Measurements from ENCODE around the gene RALGDS.

The RALGDS gene

GRCh38 chr9:133122935-133123611 lies 2.0 kb upstream of the RALGDS start:
- TF ChIP-seq CTCF (IDR thresholded peaks at IDR 0.05; ENCODE audit: insufficient read depth, low read depth, low read length, missing control alignments), result no peak
- no peak for DNase-seq (ENCODE audit: low read depth)
- no peak overlapping the region for H3K4me3 ChIP-seq (ENCODE audit: low read length)

GRCh38 chr9:133122605-133122934 lies 1.5 kb upstream of the RALGDS start:
- no peak overlapping the region for H3K4me3 ChIP-seq (ENCODE audit: low read length)
- TF ChIP-seq CTCF (IDR thresholded peaks at IDR 0.05; ENCODE audit: insufficient read depth, low read depth, low read length, missing control alignments), result no peak
- no peak for DNase-seq (ENCODE audit: low read depth)

GRCh38 chr9:133121915-133122550 lies 993 bp upstream of the RALGDS start:
- DNase-seq (ENCODE audit: low read depth), result no peak
- no peak overlapping the region for H3K4me3 ChIP-seq (ENCODE audit: low read length)
- no peak for TF ChIP-seq CTCF (IDR thresholded peaks at IDR 0.05; ENCODE audit: insufficient read depth, low read depth, low read length, missing control alignments)

- TF ChIP-seq CTCF (IDR thresholded peaks at IDR 0.05; ENCODE audit: insufficient read depth, low read depth, low read length, missing control alignments), result no peak
Observed at GRCh38 chr9:133120501-133121197, 391 bp downstream of the RALGDS start.

GRCh38 chr9:133119846-133120500 lies 1.1 kb downstream of the RALGDS start:
- DNase-seq (ENCODE audit: low read depth), result peak; percentile 62
- peak overlapping the region; percentile 68 for H3K4me3 ChIP-seq (ENCODE audit: low read length)
- no peak for TF ChIP-seq CTCF (IDR thresholded peaks at IDR 0.05; ENCODE audit: insufficient read depth, low read depth, low read length, missing control alignments)

More at GRCh38 chr9:133120501-133121197, 391 bp downstream of the RALGDS start:
- DNase-seq (ENCODE audit: low read depth), result no peak
- H3K4me3 ChIP-seq (ENCODE audit: low read length), result peak overlapping the region; percentile 68

GRCh38 chr9:133119103-133119845 lies 1.8 kb downstream of the RALGDS start:
- H3K4me3 ChIP-seq (ENCODE audit: low read length), result peak overlapping the region; percentile 68
- TF ChIP-seq CTCF (IDR thresholded peaks at IDR 0.05; ENCODE audit: insufficient read depth, low read depth, low read length, missing control alignments), result no peak
- no peak for DNase-seq (ENCODE audit: low read depth)
